ENCODE data around the gene RYR3. TPM values are rescaled to one million over a fixed set of nuclear protein-coding genes. Genes with fewer than 3 reads are reported as not detected.

The RYR3 gene
- total RNA-seq, 1 donor from 2014 or later, result 7.4 TPM

DNA sequence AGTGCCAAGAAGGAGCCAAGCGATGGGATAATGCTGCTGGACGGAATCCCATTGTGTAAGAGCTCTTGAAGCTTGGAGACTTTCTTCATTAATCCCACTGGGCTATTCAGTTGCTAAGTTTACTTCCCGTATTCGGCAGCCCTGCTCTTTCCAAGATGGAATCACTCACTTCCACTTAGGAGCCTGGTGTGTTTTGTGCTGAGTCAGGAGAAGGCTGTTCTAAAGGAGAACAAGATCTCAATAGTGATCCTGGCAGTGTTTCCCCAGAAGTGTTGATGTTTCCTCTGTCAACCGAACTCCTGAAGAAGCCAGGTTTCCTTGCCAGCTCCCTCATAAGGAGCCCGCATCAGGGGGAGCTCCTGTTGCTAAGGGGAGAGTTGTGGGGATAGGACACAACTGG is 387.4 kb downstream of the RYR3 start:
- no peaks in the 10 kb centered on the region for H3K27me3 Mint-ChIP-seq (ENCODE audit: unreplicated experiment)
- no peak for DNase-seq
- H3K36me3 Mint-ChIP-seq (ENCODE audit: unreplicated experiment), result no peaks in the 10 kb centered on the region
- H3K4me1 Mint-ChIP-seq (ENCODE audit: low read depth, unreplicated experiment), result peaks cover 6% of the 10 kb centered on the region
- no peak overlapping the region for H3K27ac Mint-ChIP-seq (ENCODE audit: unreplicated experiment)
- TF ChIP-seq, protein P1, sequence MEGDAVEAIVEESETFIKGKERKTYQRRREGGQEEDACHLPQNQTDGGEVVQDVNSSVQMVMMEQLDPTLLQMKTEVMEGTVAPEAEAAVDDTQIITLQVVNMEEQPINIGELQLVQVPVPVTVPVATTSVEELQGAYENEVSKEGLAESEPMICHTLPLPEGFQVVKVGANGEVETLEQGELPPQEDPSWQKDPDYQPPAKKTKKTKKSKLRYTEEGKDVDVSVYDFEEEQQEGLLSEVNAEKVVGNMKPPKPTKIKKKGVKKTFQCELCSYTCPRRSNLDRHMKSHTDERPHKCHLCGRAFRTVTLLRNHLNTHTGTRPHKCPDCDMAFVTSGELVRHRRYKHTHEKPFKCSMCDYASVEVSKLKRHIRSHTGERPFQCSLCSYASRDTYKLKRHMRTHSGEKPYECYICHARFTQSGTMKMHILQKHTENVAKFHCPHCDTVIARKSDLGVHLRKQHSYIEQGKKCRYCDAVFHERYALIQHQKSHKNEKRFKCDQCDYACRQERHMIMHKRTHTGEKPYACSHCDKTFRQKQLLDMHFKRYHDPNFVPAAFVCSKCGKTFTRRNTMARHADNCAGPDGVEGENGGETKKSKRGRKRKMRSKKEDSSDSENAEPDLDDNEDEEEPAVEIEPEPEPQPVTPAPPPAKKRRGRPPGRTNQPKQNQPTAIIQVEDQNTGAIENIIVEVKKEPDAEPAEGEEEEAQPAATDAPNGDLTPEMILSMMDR (IDR thresholded peaks at IDR 0.05; ENCODE audit: partially characterized antibody, unreplicated experiment), result no peak
- H3K4me3 Mint-ChIP-seq (ENCODE audit: unreplicated experiment), result no peak overlapping the region
- no peaks in the 10 kb centered on the region for H3K9me3 Mint-ChIP-seq (ENCODE audit: unreplicated experiment)

DNA sequence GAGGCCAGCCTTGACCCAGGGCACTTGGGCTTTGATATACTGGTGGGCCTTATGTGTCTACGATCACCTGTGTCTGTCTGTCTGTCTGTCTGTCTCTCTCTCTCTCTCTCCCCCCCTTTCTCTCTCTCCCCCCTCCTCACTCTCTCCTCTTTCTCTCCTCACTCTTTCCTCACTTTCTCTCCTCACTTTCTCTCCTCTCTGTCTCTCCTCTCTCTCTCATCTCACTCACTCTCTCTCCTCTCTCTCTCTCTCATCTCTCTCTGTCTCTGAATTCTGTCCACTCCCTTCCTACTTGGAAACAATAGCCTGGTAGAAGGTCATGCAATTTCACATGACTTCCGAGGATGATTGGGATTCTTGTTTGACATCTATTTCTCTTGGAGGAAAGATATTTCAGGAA is 388.4 kb downstream of the RYR3 start:
- Mint-ChIP-seq H3K27ac (ENCODE audit: unreplicated experiment) (no peak overlapping the region), H3K36me3 (ENCODE audit: unreplicated experiment) (no peaks in the 10 kb centered on the region), H3K9me3 (ENCODE audit: unreplicated experiment) (no peaks in the 10 kb centered on the region), H3K4me3 (ENCODE audit: unreplicated experiment) (no peak overlapping the region), H3K4me1 (ENCODE audit: low read depth, unreplicated experiment) (no peaks in the 10 kb centered on the region), H3K27me3 (ENCODE audit: unreplicated experiment) (no peaks in the 10 kb centered on the region)
- TF ChIP-seq, protein P1 (IDR thresholded peaks at IDR 0.05; ENCODE audit: partially characterized antibody, unreplicated experiment), result no peak
- DNase-seq, result no peak

DNA sequence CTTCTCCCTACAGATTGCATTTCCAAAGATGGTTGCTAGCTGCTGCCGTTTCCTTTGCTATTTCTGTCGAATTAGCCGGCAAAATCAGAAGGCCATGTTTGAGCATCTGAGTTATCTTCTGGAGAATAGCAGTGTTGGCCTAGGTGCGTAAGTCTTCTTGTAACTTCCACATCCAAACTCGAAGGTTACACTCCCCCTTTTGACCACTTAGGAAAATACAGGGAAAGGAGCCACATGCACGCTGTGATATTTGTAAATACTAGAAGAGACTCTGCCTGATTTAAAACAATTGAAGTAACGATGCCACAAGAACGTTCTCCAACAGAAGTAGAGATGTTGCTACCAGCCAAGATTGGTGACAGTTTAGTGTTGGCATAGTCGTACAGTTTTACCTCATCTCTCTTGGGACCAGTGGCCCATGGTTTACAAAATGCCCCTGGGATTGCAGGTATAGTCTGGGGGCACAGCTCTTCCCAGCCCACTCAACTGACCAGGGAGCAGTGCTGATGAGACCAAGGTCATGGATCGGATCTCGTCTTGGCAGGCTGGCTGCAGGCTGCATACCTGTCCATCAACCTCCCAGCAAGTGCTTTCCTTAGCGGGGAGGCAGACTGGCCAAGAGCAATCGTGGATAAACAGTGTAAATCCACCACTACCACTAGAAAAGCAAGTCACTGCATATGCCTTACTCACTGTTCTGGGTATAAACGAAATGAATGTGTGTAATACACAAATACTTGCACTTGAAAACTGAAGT is 389.1 kb downstream of the RYR3 start:
- TF ChIP-seq, protein P1 (IDR thresholded peaks at IDR 0.05; ENCODE audit: partially characterized antibody, unreplicated experiment), result peak; percentile 44
- Mint-ChIP-seq H3K4me3 (ENCODE audit: unreplicated experiment) (no peak overlapping the region), H3K36me3 (ENCODE audit: unreplicated experiment) (no peaks in the 10 kb centered on the region), H3K27me3 (ENCODE audit: unreplicated experiment) (no peaks in the 10 kb centered on the region), H3K9me3 (ENCODE audit: unreplicated experiment) (no peaks in the 10 kb centered on the region), H3K27ac (ENCODE audit: unreplicated experiment) (no peak overlapping the region), H3K4me1 (ENCODE audit: low read depth, unreplicated experiment) (no peaks in the 10 kb centered on the region)
- no peak for DNase-seq

DNA sequence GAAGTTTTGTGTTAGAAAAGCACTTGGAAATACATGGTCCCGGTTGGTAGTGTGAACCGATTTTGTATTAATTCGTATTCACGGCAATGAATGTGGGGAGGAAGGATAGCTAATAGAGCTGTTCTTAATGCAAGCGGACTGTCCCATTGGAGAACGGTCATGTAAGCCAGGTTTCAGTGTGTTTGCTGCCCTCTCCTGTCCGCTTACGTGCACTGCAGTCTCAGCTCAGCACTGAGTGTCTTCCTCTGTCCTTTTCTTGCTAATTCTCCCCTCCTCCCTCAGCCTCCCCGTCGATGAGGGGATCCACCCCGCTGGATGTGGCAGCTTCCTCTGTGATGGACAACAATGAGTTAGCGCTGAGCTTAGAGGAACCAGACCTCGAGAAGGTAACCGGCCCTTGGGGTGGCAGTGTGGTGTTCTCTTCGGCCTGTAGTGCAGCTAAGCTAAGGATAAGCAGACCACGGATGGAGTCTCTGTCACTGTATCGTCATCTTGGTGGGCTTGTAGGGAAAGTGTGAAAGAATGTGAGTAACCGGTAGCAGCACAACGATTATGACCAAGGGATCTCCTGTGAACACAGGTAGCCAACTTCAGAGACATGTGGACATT is 390.0 kb downstream of the RYR3 start:
- Mint-ChIP-seq H3K36me3 (ENCODE audit: unreplicated experiment) (no peaks in the 10 kb centered on the region), H3K9me3 (ENCODE audit: unreplicated experiment) (no peaks in the 10 kb centered on the region), H3K4me3 (ENCODE audit: unreplicated experiment) (no peak overlapping the region), H3K27ac (ENCODE audit: unreplicated experiment) (no peak overlapping the region), H3K27me3 (ENCODE audit: unreplicated experiment) (no peaks in the 10 kb centered on the region), H3K4me1 (ENCODE audit: low read depth, unreplicated experiment) (no peaks in the 10 kb centered on the region)
- peak; percentile 83 for DNase-seq
- TF ChIP-seq, protein P1 (IDR thresholded peaks at IDR 0.05; ENCODE audit: partially characterized antibody, unreplicated experiment), result peak; percentile 84

DNA sequence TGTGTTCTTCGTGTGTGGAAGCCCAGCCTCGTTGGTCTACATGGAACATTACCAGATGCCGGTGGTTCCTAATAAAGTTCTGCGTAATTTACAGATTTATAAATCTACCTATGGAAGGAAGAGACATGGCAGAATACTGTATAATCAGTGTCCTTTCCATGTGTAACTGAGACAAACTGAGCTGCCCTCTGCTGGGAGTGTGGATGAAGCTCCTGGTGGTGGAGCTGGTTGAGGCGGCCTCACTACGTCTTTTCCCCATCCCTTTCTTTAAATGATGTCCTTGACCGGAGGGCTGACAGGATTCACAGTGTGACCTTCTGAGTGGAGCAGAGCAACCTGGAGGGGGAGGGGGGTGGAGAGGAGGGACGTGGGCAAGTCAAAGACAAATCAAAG is 390.5 kb downstream of the RYR3 start:
- no peaks in the 10 kb centered on the region for H3K27me3 Mint-ChIP-seq (ENCODE audit: unreplicated experiment)
- H3K4me3 Mint-ChIP-seq (ENCODE audit: unreplicated experiment), result no peak overlapping the region
- DNase-seq, result no peak
- TF ChIP-seq, protein P1 (IDR thresholded peaks at IDR 0.05; ENCODE audit: partially characterized antibody, unreplicated experiment), result no peak
- H3K27ac Mint-ChIP-seq (ENCODE audit: unreplicated experiment), result no peak overlapping the region
- no peaks in the 10 kb centered on the region for H3K4me1 Mint-ChIP-seq (ENCODE audit: low read depth, unreplicated experiment)
- no peaks in the 10 kb centered on the region for H3K9me3 Mint-ChIP-seq (ENCODE audit: unreplicated experiment)
- no peaks in the 10 kb centered on the region for H3K36me3 Mint-ChIP-seq (ENCODE audit: unreplicated experiment)
